ENCODE results near the gene EPGN. TPM values are rescaled to one million over a fixed set of nuclear protein-coding genes. Genes with fewer than 3 reads are reported as not detected.

The EPGN gene
- total RNA-seq, 2 donors from 2014 or later, result 2.6 TPM; not detected in 1

Other genes starting within 250 kb of the EPGN start
- under 1 TPM; 0.36 to 0.61 TPM for gene CXCL2, start 209.3 kb upstream of the EPGN start, total RNA-seq
- 10 to 100 TPM in 1 of 2 donors, 1 to 10 TPM in 1; 8.4 to 14.5 TPM for gene MTHFD2L, start 150.4 kb upstream of the EPGN start, total RNA-seq
- gene EREG, start 56.7 kb downstream of the EPGN start, total RNA-seq, result not detected
- gene AREG, start 136.7 kb downstream of the EPGN start, total RNA-seq, result under 1 TPM; 0.38 to 0.95 TPM